DND-41 (cell line): ENCODE measurements around the gene SOD1.

Source experiments
- ATAC-seq: fragments of 200-7000 bp; cut with Tn5 transposase; 3 replicates; pipeline ENCODE4 v1.9.1; 2021; ENCODE audit warnings: low read depth; ENCODE audit not compliant: insufficient read depth
- DNase-seq: peaks from one replicate; pipeline ENCODE4 v3.0.0-alpha.2; 2020
- H2AFZ ChIP-seq: 2 replicates; pipeline ENCODE4 v1.6.0; 2012; ENCODE audit warnings: low read depth, low read length
- H3K27ac ChIP-seq: 2 replicates; pipeline ENCODE4 v1.5.1; 2012; ENCODE audit warnings: low read length, inconsistent platforms
- H3K27me3 ChIP-seq: fragments of 200-600 bp; sonication (generic); 2 replicates; pipeline ENCODE4 v1.6.0; 2012; ENCODE audit warnings: low read length, mild to moderate bottlenecking, inconsistent platforms; ENCODE audit not compliant: insufficient read depth, poor library complexity
- H3K36me3 ChIP-seq: 2 replicates; pipeline ENCODE4 v1.5.1; 2012; ENCODE audit warnings: low read length, inconsistent platforms; ENCODE audit not compliant: insufficient read depth
- H3K4me1 ChIP-seq: 2 replicates; pipeline ENCODE4 v1.5.1; 2012; ENCODE audit warnings: mild to moderate bottlenecking, low read length; ENCODE audit not compliant: insufficient read depth
- H3K4me2 ChIP-seq: 2 replicates; pipeline ENCODE4 v1.6.0; 2012; ENCODE audit warnings: mild to moderate bottlenecking, moderate library complexity, low read length, inconsistent platforms; ENCODE audit not compliant: insufficient read depth
- H3K4me3 ChIP-seq, 2 experiments: fragments of 200-600 bp in 1 of 2; shearing (Covaris generic) in 1 of 2; 2 replicates each; pipeline ENCODE4 v1.5.1; 2012 to 2016; ENCODE audit warnings: inconsistent platforms in 2 of 2, low read length in 2 of 2, mild to moderate bottlenecking in 2 of 2, low read depth in 1 of 2, moderate library complexity in 1 of 2
- H3K79me2 ChIP-seq: 2 replicates; pipeline ENCODE4 v1.6.0; 2012; ENCODE audit warnings: low read length, inconsistent platforms; ENCODE audit not compliant: insufficient read depth
- H3K9ac ChIP-seq: 2 replicates; pipeline ENCODE4 v1.6.0; 2012; ENCODE audit warnings: low read depth, mild to moderate bottlenecking, inconsistent platforms, low read length, moderate library complexity
- H3K9me3 ChIP-seq: 2 replicates; pipeline ENCODE4 v1.5.1; 2012; ENCODE audit warnings: low read length, moderate library complexity, mild to moderate bottlenecking, inconsistent platforms; ENCODE audit not compliant: insufficient read depth, severe bottlenecking
- H4K20me1 ChIP-seq: 2 replicates; pipeline ENCODE4 v1.6.0; 2012; ENCODE audit warnings: low read length; ENCODE audit not compliant: insufficient read depth
- CTCF ChIP-seq: IDR thresholded peaks from 2 replicates; pipeline ENCODE4 v1.5.1; 2012; ENCODE audit warnings: borderline replicate concordance, low read length, moderate library complexity, mild to moderate bottlenecking; ENCODE audit not compliant: poor library complexity, severe bottlenecking; ENCODE audit errors: extremely low read depth
- EZH2 ChIP-seq: IDR thresholded peaks from 3 replicates; pipeline ENCODE4 v1.6.1; 2012; ENCODE audit warnings: borderline replicate concordance, low read depth, mild to moderate bottlenecking, moderate library complexity, low read length, inconsistent platforms; ENCODE audit not compliant: severe bottlenecking

The SOD1 gene

GRCh38 chr21:31656199-31657095 lies 3.0 kb upstream of the SOD1 start:
- no peak for ATAC-seq
- H3K27me3 ChIP-seq: no peaks in the 10 kb centered on the region
- H3K27ac ChIP-seq: no peak overlapping the region
- no peak overlapping the region for H3K4me2 ChIP-seq
- peaks cover 7% of the 10 kb centered on the region for H3K36me3 ChIP-seq
- H3K4me1 ChIP-seq: peaks cover 38% of the 10 kb centered on the region
- H3K9me3 ChIP-seq: no peaks in the 10 kb centered on the region
- TF ChIP-seq CTCF (no peak), EZH2 (no peak)
- H4K20me1 ChIP-seq: peaks cover 10% of the 10 kb centered on the region; the same call in 1 of the 2 replicates
- no peak overlapping the region for H3K9ac ChIP-seq
- DNase-seq: no peak
- H3K79me2 ChIP-seq: peaks cover 20% of the 10 kb centered on the region
- no peak overlapping the region for H2AFZ ChIP-seq
- H3K4me3 ChIP-seq: no peak overlapping the region

DNA sequence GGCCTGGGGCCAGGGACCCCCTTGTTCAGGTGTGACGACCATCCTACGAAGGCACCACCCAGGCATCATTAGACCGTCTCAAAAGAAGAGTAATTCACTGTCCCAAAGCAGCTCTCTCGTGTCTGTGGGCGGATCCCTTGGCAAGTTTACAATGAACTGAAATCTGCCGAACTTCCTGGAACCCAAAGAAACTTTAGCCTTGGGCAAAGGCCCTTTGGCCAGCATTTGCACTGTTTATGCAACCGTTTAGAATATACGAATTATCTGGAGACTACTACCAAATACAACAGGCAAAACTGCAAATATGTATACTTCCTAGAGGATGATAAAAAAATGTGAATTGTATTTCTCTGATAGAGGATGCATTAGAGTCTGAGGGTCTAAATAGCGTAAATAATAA lies 1.4 kb upstream of the SOD1 start:
- H3K27me3 ChIP-seq: no peaks in the 10 kb centered on the region
- 0 out of 2 replicates have a peak overlapping the region, but pooled peaks have one; percentile 4 for H2AFZ ChIP-seq
- H3K4me1 ChIP-seq: peaks cover 52% of the 10 kb centered on the region
- ATAC-seq: no peak
- peaks cover 34% of the 10 kb centered on the region for H3K79me2 ChIP-seq
- H3K27ac ChIP-seq: no peak overlapping the region
- H3K36me3 ChIP-seq: peaks cover 18% of the 10 kb centered on the region
- H3K9ac ChIP-seq: no peak overlapping the region
- no peak overlapping the region for H3K4me2 ChIP-seq
- H4K20me1 ChIP-seq: peaks cover 22% of the 10 kb centered on the region; the same call in 1 of the 2 replicates
- no peak overlapping the region for H3K4me3 ChIP-seq
- DNase-seq: no peak
- no peak for TF ChIP-seq CTCF
- no peak for TF ChIP-seq EZH2
- H3K9me3 ChIP-seq: no peaks in the 10 kb centered on the region

DNA sequence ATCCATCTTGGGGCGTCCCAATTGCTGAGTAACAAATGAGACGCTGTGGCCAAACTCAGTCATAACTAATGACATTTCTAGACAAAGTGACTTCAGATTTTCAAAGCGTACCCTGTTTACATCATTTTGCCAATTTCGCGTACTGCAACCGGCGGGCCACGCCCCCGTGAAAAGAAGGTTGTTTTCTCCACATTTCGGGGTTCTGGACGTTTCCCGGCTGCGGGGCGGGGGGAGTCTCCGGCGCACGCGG lies 282 bp upstream of the SOD1 start:
- Histone ChIP-seq H3K27ac (peak overlapping the region; percentile 74), H3K79me2 (peaks cover 46% of the 10 kb centered on the region), H3K9ac (peak overlapping the region; percentile 62), H3K36me3 (peaks cover 28% of the 10 kb centered on the region), H4K20me1 (peaks cover 32% of the 10 kb centered on the region; the same call in 1 of the 2 replicates), H3K4me3 (peak overlapping the region; percentile 20 to 60; a peak in 3 of 4 replicates), H3K4me1 (peaks cover 61% of the 10 kb centered on the region), H3K4me2 (peak overlapping the region; percentile 62), H2AFZ (peak overlapping the region; percentile 81), H3K27me3 (no peaks in the 10 kb centered on the region), H3K9me3 (no peaks in the 10 kb centered on the region)
- ATAC-seq: peak; percentile 44
- TF ChIP-seq EZH2 (no peak), CTCF (no peak)
- DNase-seq: no peak
